Measurements from ENCODE around the gene GNAI1. TPM values are rescaled to one million over a fixed set of nuclear protein-coding genes. Genes with fewer than 3 reads are reported as not detected.

GNAI1 gene
- total RNA-seq, 1 donor from 2014 or later, result 11.3 TPM

- ATAC-seq (ENCODE audit: poor library complexity) (no peak), DNase-seq (no peak)
- intact Hi-C loops (cut with DNase I), result no loop called here
Observed at GRCh38 chr7:80231707-80232106, 97.1 kb downstream of the GNAI1 start.

GRCh38 chr7:80232979-80233724, 98.5 kb downstream of the GNAI1 start:
- DNase-seq (no peak), ATAC-seq (ENCODE audit: poor library complexity) (no peak)
- intact Hi-C loops (cut with DNase I), result no loop called here

GRCh38 chr7:80235334-80235733, 100.7 kb downstream of the GNAI1 start:
- no peak for ATAC-seq (ENCODE audit: poor library complexity)
- no peak for DNase-seq
- intact Hi-C loops (cut with DNase I), result no loop called here

GRCh38 chr7:80236681-80237080, 102.0 kb downstream of the GNAI1 start:
- no peak for ATAC-seq (ENCODE audit: poor library complexity)
- intact Hi-C loops (cut with DNase I), result no loop called here
- no peak for DNase-seq

- ATAC-seq (ENCODE audit: poor library complexity), result no peak
- intact Hi-C loops (cut with DNase I), result no loop called here
Observed at GRCh38 chr7:80240265-80241025, 105.8 kb downstream of the GNAI1 start.

GRCh38 chr7:80241671-80242070, 107.0 kb downstream of the GNAI1 start:
- intact Hi-C loops (cut with DNase I), result no loop called here
- ATAC-seq (ENCODE audit: poor library complexity), result no peak
- DNase-seq, result no peak

More at GRCh38 chr7:80240265-80241025, 105.8 kb downstream of the GNAI1 start:
- DNase-seq, result no peak

- ATAC-seq (ENCODE audit: poor library complexity) (no peak), DNase-seq (no peak)
- intact Hi-C loops (cut with DNase I), result no loop called here
Observed at GRCh38 chr7:80243425-80243824, 108.8 kb downstream of the GNAI1 start.

- DNase-seq (no peak), ATAC-seq (ENCODE audit: poor library complexity) (peak; percentile 79)
- intact Hi-C loops (cut with DNase I), result no loop called here
Observed at GRCh38 chr7:80244206-80244916, 109.7 kb downstream of the GNAI1 start.

- intact Hi-C loops (cut with DNase I), result no loop called here
- ATAC-seq (ENCODE audit: poor library complexity) (no peak), DNase-seq (no peak)
Observed at GRCh38 chr7:80247144-80247543, 112.5 kb downstream of the GNAI1 start.

GRCh38 chr7:80247891-80248290, 113.3 kb downstream of the GNAI1 start:
- intact Hi-C loops (cut with DNase I), result no loop called here
- ATAC-seq (ENCODE audit: poor library complexity) (no peak), DNase-seq (no peak)

- no peak for ATAC-seq (ENCODE audit: poor library complexity)
- intact Hi-C loops (cut with DNase I), result no loop called here
Observed at GRCh38 chr7:80249184-80249583, 114.6 kb downstream of the GNAI1 start.

GRCh38 chr7:80249619-80250295, 115.1 kb downstream of the GNAI1 start:
- intact Hi-C loops (cut with DNase I), result no loop called here
- DNase-seq (no peak), ATAC-seq (ENCODE audit: poor library complexity) (no peak)

More at GRCh38 chr7:80249184-80249583, 114.6 kb downstream of the GNAI1 start:
- DNase-seq, result no peak

GRCh38 chr7:80253237-80253636, 118.6 kb downstream of the GNAI1 start:
- DNase-seq, result no peak
- no peak for ATAC-seq (ENCODE audit: poor library complexity)
- intact Hi-C loops (cut with DNase I), result no loop called here

GRCh38 chr7:80253653-80254052, 119.0 kb downstream of the GNAI1 start:
- intact Hi-C loops (cut with DNase I), result no loop called here

GRCh38 chr7:80255656-80256055, 121.0 kb downstream of the GNAI1 start:
- DNase-seq, result no peak
- intact Hi-C loops (cut with DNase I), result no loop called here
- ATAC-seq (ENCODE audit: poor library complexity), result no peak

More at GRCh38 chr7:80253653-80254052, 119.0 kb downstream of the GNAI1 start:
- DNase-seq (no peak), ATAC-seq (ENCODE audit: poor library complexity) (no peak)

- DNase-seq, result no peak
- ATAC-seq (ENCODE audit: poor library complexity), result no peak
- intact Hi-C loops (cut with DNase I), result no loop called here
Observed at GRCh38 chr7:80257756-80258155, 123.1 kb downstream of the GNAI1 start.

- intact Hi-C loops (cut with DNase I), result no loop called here
- no peak for ATAC-seq (ENCODE audit: poor library complexity)
- no peak for DNase-seq
Observed at GRCh38 chr7:80260606-80261005, 126.0 kb downstream of the GNAI1 start.

- no peak for DNase-seq
- intact Hi-C loops (cut with DNase I), result no loop called here
- no peak for ATAC-seq (ENCODE audit: poor library complexity)
Observed at GRCh38 chr7:80263333-80263732, 128.7 kb downstream of the GNAI1 start.

- intact Hi-C loops (cut with DNase I), result no loop called here
- ATAC-seq (ENCODE audit: poor library complexity), result no peak
Observed at GRCh38 chr7:80263821-80264220, 129.2 kb downstream of the GNAI1 start.

More at GRCh38 chr7:80263821-80264220, 129.2 kb downstream of the GNAI1 start:
- DNase-seq, result no peak

Data from Right ventricle myocardium superior (tissue), 1 donor.